Measurements from ENCODE around the gene PKNOX2. TPM values are rescaled to one million over a fixed set of nuclear protein-coding genes. Genes with fewer than 3 reads are reported as not detected.

Gene PKNOX2
- total RNA-seq, 4 donors from 2014 or later: 0.83 to 4.1 (median 2.5) TPM

DNA sequence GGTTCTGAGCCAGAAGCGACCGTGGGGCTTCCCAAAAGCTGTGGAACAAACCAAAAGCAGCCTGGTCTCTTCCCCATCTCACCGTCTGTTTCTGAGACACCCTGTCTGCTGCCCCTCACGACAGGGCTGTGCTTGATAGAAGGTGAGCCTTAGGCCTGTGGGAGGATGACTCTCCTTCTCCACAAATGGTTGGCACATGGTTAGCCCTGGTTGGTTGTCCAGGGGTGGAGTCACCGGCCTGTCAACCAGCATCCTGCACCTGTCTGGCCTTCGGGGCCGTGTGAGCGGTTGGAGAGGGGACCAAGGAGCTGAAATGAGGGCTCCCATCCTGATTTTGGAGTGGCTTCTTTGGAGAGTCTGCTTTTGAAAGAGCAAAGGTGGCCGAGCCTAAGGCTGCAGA lies 135.3 kb downstream of the PKNOX2 start:
- Histone ChIP-seq H3K9me3 (no peaks in the 10 kb centered on the region), H3K36me3 (no peaks in the 10 kb centered on the region), H3K27ac (replicated peaks in 1 of 4) (no peak overlapping the region), H3K27me3 (no peaks in the 10 kb centered on the region), H3K4me1 (peaks cover 9 to 18% (median 14%) of the 10 kb centered on the region in 4 donors), H3K4me3 (no peak overlapping the region)
- 96% methylated on average over 9 of the region's 9 CpGs for WGBS
- no peak for TF ChIP-seq POLR2A (IDR thresholded peaks at IDR 0.05; ENCODE audit: low read depth)
- TF ChIP-seq, protein P1, sequence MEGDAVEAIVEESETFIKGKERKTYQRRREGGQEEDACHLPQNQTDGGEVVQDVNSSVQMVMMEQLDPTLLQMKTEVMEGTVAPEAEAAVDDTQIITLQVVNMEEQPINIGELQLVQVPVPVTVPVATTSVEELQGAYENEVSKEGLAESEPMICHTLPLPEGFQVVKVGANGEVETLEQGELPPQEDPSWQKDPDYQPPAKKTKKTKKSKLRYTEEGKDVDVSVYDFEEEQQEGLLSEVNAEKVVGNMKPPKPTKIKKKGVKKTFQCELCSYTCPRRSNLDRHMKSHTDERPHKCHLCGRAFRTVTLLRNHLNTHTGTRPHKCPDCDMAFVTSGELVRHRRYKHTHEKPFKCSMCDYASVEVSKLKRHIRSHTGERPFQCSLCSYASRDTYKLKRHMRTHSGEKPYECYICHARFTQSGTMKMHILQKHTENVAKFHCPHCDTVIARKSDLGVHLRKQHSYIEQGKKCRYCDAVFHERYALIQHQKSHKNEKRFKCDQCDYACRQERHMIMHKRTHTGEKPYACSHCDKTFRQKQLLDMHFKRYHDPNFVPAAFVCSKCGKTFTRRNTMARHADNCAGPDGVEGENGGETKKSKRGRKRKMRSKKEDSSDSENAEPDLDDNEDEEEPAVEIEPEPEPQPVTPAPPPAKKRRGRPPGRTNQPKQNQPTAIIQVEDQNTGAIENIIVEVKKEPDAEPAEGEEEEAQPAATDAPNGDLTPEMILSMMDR (IDR thresholded peaks at IDR 0.05): no peak
- no peak for TF ChIP-seq POLR2AphosphoS5 (IDR thresholded peaks at IDR 0.05)
- TF ChIP-seq EP300 (IDR thresholded peaks at IDR 0.05): no peak
- intact Hi-C loops (cut with DNase I): no loop called here
- no peak for DNase-seq (ENCODE audit: extremely low spot score)

DNA sequence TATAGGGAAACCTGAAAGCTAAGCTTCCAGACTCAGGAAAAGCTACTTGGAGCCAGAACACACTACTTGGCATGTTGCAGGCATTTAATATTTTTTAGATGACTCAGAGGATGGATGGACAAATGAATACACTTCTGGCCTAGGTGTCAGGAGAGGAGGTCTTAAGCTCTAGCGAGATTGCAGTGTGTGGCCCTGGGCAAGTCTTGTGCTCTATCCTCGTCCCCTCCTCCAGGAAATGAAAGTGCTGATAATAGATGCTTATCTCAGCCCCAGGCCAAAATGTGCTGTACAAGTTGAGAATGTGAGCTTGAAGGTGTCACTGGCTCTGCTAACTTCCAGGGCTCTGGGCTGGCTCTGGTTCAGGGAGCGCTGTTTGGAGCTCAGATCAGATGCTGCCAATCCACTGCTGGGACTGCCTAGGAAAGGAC lies 136.3 kb downstream of the PKNOX2 start:
- WGBS: 28% methylated on average over 3 of the region's 3 CpGs
- H3K27ac ChIP-seq (replicated peaks in 1 of 4): peak overlapping the region in 3 of 4 donors; percentile 6 to 26 (median 22)
- TF ChIP-seq, protein P1 (IDR thresholded peaks at IDR 0.05): no peak
- TF ChIP-seq POLR2AphosphoS5 (IDR thresholded peaks at IDR 0.05): peak; percentile 23 to 52

DNA sequence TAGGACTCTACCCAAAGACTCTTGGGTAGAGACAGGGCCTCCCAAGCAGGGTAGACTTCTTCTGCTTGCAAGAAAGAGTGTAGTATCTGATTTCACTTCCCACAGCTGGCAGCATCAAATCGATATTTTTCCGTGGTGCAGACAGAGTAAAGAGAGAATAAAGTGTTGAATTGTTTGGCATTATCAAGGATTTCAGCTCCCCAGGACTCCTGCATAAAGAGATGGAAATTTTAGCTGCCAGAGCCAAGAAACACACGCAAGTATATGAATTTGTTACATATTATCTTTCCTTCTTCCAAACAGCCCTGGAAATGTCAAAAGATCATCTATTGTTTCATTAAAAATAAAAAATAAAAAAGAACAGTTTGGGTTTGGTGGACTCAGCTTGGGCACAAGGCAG lies 136.8 kb downstream of the PKNOX2 start:
- Histone ChIP-seq H3K4me3 (no peak overlapping the region), H3K9me3 (no peaks in the 10 kb centered on the region), H3K4me1 (peaks cover 9 to 18% (median 14%) of the 10 kb centered on the region in 4 donors), H3K27me3 (no peaks in the 10 kb centered on the region), H3K36me3 (no peaks in the 10 kb centered on the region), H3K27ac (replicated peaks in 1 of 4) (peak overlapping the region in 1 of 4 donors; percentile 22)
- WGBS: 50% methylated on average over 3 of the region's 3 CpGs
- DNase-seq (ENCODE audit: extremely low spot score): no peak
- intact Hi-C loops (cut with DNase I): no loop called here
- no peak for TF ChIP-seq EP300 (IDR thresholded peaks at IDR 0.05)
- no peak for TF ChIP-seq POLR2A (IDR thresholded peaks at IDR 0.05; ENCODE audit: low read depth)
- TF ChIP-seq, protein P1 (IDR thresholded peaks at IDR 0.05): no peak
- TF ChIP-seq POLR2AphosphoS5 (IDR thresholded peaks at IDR 0.05): no peak

More for the DNA sequence above, 136.3 kb downstream of the PKNOX2 start:
- Histone ChIP-seq H3K9me3 (no peaks in the 10 kb centered on the region), H3K36me3 (no peaks in the 10 kb centered on the region), H3K4me3 (no peak overlapping the region), H3K27me3 (no peaks in the 10 kb centered on the region), H3K4me1 (peaks cover 9 to 18% (median 14%) of the 10 kb centered on the region in 4 donors)
- no peak for DNase-seq (ENCODE audit: extremely low spot score)
- intact Hi-C loops (cut with DNase I): no loop called here

DNA sequence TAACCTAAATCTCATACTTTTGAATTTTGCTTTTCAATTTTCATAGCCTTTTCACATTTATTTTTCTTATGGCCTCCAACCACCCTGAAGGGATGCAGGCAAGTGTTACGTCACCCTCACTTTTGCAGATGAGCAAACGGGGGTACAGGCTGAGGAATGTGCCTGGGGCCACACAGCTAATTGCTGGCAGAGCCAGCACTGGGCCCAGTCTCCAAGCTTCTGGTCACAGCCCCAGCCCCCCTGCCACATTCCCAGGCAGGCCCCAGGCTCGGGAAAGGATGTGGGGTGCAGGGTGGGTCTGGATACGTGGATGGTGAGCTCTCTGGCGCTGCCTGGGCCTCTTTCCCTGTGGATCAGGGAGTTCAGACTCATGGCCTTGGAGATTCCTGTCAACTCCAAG lies 138.6 kb downstream of the PKNOX2 start:
- Histone ChIP-seq H3K4me1 (peaks cover 9 to 18% (median 14%) of the 10 kb centered on the region in 4 donors), H3K9me3 (no peaks in the 10 kb centered on the region), H3K27ac (replicated peaks in 1 of 4) (no peak overlapping the region), H3K27me3 (no peaks in the 10 kb centered on the region), H3K4me3 (no peak overlapping the region), H3K36me3 (no peaks in the 10 kb centered on the region)
- TF ChIP-seq, protein P1 (IDR thresholded peaks at IDR 0.05): no peak
- TF ChIP-seq POLR2AphosphoS5 (IDR thresholded peaks at IDR 0.05): no peak
- TF ChIP-seq POLR2A (IDR thresholded peaks at IDR 0.05; ENCODE audit: low read depth): no peak
- no peak for TF ChIP-seq EP300 (IDR thresholded peaks at IDR 0.05)
- 93% methylated on average over 5 of the region's 5 CpGs for WGBS
- DNase-seq (ENCODE audit: extremely low spot score): no peak
- intact Hi-C loops (cut with DNase I): no loop called here

DNA sequence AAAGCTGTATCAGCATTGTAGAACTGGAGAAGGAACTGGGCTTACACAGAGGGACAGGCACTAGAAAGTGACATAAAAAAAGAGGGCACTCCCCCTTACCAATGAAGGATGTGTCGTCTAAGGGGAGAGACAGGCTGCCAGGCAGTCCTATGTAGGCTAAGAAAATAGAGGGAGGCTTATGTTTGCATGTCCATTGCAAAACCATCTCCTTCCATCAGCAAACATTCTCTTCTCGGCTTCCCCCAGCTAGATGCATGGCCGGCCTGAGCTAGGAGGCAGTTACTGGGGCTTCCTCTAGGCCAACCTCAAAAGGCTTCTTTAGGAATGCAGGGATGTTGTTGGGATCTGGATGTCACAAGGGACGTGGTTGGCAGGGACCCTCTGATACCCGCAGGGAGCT lies 139.1 kb downstream of the PKNOX2 start:
- WGBS: 58% methylated on average over 5 of the region's 5 CpGs
- H3K36me3 ChIP-seq: no peaks in the 10 kb centered on the region
- H3K9me3 ChIP-seq: no peaks in the 10 kb centered on the region
- TF ChIP-seq EP300 (IDR thresholded peaks at IDR 0.05): no peak
- TF ChIP-seq POLR2AphosphoS5 (IDR thresholded peaks at IDR 0.05): no peak
- H3K27ac ChIP-seq (replicated peaks in 1 of 4): no peak overlapping the region
- H3K4me3 ChIP-seq: no peak overlapping the region
- peaks cover 9 to 18% (median 14%) of the 10 kb centered on the region in 4 donors for H3K4me1 ChIP-seq
- H3K27me3 ChIP-seq: no peaks in the 10 kb centered on the region
- intact Hi-C loops (cut with DNase I): no loop called here
- DNase-seq (ENCODE audit: extremely low spot score): no peak

Measured in esophagus muscularis mucosa (tissue), 4 donors.